GM23338 (cell line): ENCODE results near the gene THRB. TPM values are rescaled to one million over a fixed set of nuclear protein-coding genes. Genes with fewer than 3 reads are reported as not detected.

Source experiments
- ATAC-seq: fragments of 200-7000 bp; cut with Tn5 transposase; 3 replicates; pipeline ENCODE4 v1.9.1; 2020
- DNase-seq: peaks from one replicate; pipeline ENCODE4 v3.0.0-alpha.2; 2015; ENCODE audit warnings: low spot score
- H2AFZ ChIP-seq: fragments of 200-600 bp; sonication (generic); 2 replicates; pipeline ENCODE4 v1.8.0; 2016; ENCODE audit warnings: antibody characterized with exemption, mild to moderate bottlenecking, moderate library complexity
- H3F3A ChIP-seq: fragments of 200-600 bp; sonication (generic); replicated peaks from 2 replicates; pipeline ENCODE4 v1.8.0; 2017; ENCODE audit warnings: antibody characterized with exemption, mixed run types, low read depth
- H3K27ac ChIP-seq: fragments of 200-600 bp; sonication (generic); 2 replicates; pipeline ENCODE4 v1.6.1; 2016; ENCODE audit warnings: low read depth
- H3K27me3 ChIP-seq: fragments of 200-600 bp; sonication (generic); 2 replicates; pipeline ENCODE4 v1.8.0; 2016; ENCODE audit warnings: mild to moderate bottlenecking, mixed run types, moderate library complexity; ENCODE audit not compliant: insufficient read depth
- H3K36me3 ChIP-seq: fragments of 200-600 bp; sonication (generic); 2 replicates; pipeline ENCODE4 v1.8.0; 2016; ENCODE audit warnings: mild to moderate bottlenecking; ENCODE audit not compliant: insufficient read depth
- H3K4me1 ChIP-seq: fragments of 200-600 bp; sonication (generic); 2 replicates; pipeline ENCODE4 v1.8.0; 2016; ENCODE audit warnings: mild to moderate bottlenecking, moderate library complexity; ENCODE audit not compliant: insufficient read depth
- H3K4me2 ChIP-seq: fragments of 200-600 bp; sonication (generic); 2 replicates; pipeline ENCODE4 v1.7.1; 2017; ENCODE audit warnings: mixed run types
- H3K4me3 ChIP-seq: fragments of 200-600 bp; sonication (generic); 2 replicates; pipeline ENCODE4 v1.6.1; 2016; ENCODE audit warnings: mixed run types
- H3K79me2 ChIP-seq: fragments of 200-600 bp; sonication (generic); replicated peaks from 2 replicates; pipeline ENCODE4 v1.8.0; 2017; ENCODE audit warnings: mild to moderate bottlenecking; ENCODE audit not compliant: insufficient read depth
- H3K9me2 ChIP-seq: fragments of 200-600 bp; sonication (generic); 2 replicates; pipeline ENCODE4 v1.8.0; 2017; ENCODE audit not compliant: insufficient read depth
- H4K20me1 ChIP-seq: fragments of 200-600 bp; sonication (generic); replicated peaks from 2 replicates; pipeline ENCODE4 v1.8.0; 2017; ENCODE audit warnings: mild to moderate bottlenecking; ENCODE audit not compliant: insufficient read depth
- H3K27ac Mint-ChIP-seq: 2 replicates; pipeline ENCODE4 v1.8.0; 2020; ENCODE audit warnings: inconsistent platforms, mild to moderate bottlenecking, moderate library complexity, mixed read lengths
- H3K27me3 Mint-ChIP-seq: 3 replicates; pipeline ENCODE4 v1.8.0; 2022; ENCODE audit warnings: low read depth, mild to moderate bottlenecking, moderate library complexity, mixed read lengths, inconsistent platforms; ENCODE audit not compliant: insufficient read depth, poor library complexity
- H3K36me3 Mint-ChIP-seq: 3 replicates; pipeline ENCODE4 v1.8.0; 2021; ENCODE audit warnings: low read depth, mild to moderate bottlenecking, inconsistent platforms, moderate library complexity, mixed read lengths
- H3K4me1 Mint-ChIP-seq: 3 replicates; pipeline ENCODE4 v1.8.0; 2020; ENCODE audit warnings: mild to moderate bottlenecking, inconsistent platforms, mixed read lengths
- H3K4me3 Mint-ChIP-seq: 3 replicates; pipeline ENCODE4 v1.8.0; 2021; ENCODE audit warnings: moderate library complexity, mild to moderate bottlenecking, inconsistent platforms, mixed read lengths
- H3K9me3 Mint-ChIP-seq: 3 replicates; pipeline ENCODE4 v1.8.0; 2020; ENCODE audit warnings: moderate library complexity, mild to moderate bottlenecking, inconsistent platforms, mixed read lengths
- CREB1 ChIP-seq: fragments of 250-450 bp; sonication (Bioruptor Pico); IDR thresholded peaks from 2 replicates; pipeline ENCODE4 v1.5.0; 2020; ENCODE audit warnings: low read depth, mild to moderate bottlenecking, moderate library complexity
- EZH2 ChIP-seq: fragments of 200-600 bp; sonication (generic); IDR thresholded peaks from one replicate; pipeline ENCODE4 v1.8.0; 2017; ENCODE audit warnings: antibody characterized with exemption, mild to moderate bottlenecking, low read depth; ENCODE audit not compliant: unreplicated experiment
- NANOG ChIP-seq: IDR thresholded peaks from 2 replicates; pipeline ENCODE4 v1.6.1; 2016; ENCODE audit warnings: antibody characterized with exemption, borderline replicate concordance
- ZNF114 ChIP-seq: fragments of 250-450 bp; sonication (Bioruptor Pico); IDR thresholded peaks from 2 replicates; pipeline ENCODE4 v1.5.0; 2020; ENCODE audit warnings: mild to moderate bottlenecking, moderate library complexity
- ZNF331 ChIP-seq: fragments of 250-450 bp; sonication (Bioruptor Pico); IDR thresholded peaks from 2 replicates; pipeline ENCODE4 v1.5.0; 2020; ENCODE audit warnings: low read depth, mild to moderate bottlenecking, moderate library complexity
- ZNF462 ChIP-seq: fragments of 250-450 bp; sonication (Bioruptor Pico); IDR thresholded peaks from 2 replicates; pipeline ENCODE4 v1.5.0; 2020; ENCODE audit warnings: mild to moderate bottlenecking, moderate library complexity
- polyA plus RNA-seq: library from polyadenylated mRNA; unstranded; fragments of >200 nt; fragmentation: Nextera tagmentation; extraction: Ambion mirVana; gene quantifications from 2 replicates; pipeline ENCODE4 v1.2.1, GENCODE V29; 2016
- total RNA-seq: library from RNA; depleted of rRNA; stranded (reverse); fragments of >200 nt; shearing (Covaris generic); gene quantifications from 2 replicates; pipeline ENCODE4 v1.2.3, GENCODE V29; 2014
- TF ChIP-seq, protein P1 (sequence below): IDR thresholded peaks from 2 replicates; pipeline ENCODE4 v1.6.1; 2016; ENCODE audit warnings: antibody characterized with exemption
- TF ChIP-seq, protein P2 (sequence below): IDR thresholded peaks from one replicate; pipeline ENCODE4 v1.6.1; 2018; ENCODE audit warnings: antibody characterized with exemption; ENCODE audit not compliant: unreplicated experiment

Gene THRB
- total and polyA plus RNA-seq, 2 experiments from 2014 or later = 1.7 to 3.2 TPM

DNA sequence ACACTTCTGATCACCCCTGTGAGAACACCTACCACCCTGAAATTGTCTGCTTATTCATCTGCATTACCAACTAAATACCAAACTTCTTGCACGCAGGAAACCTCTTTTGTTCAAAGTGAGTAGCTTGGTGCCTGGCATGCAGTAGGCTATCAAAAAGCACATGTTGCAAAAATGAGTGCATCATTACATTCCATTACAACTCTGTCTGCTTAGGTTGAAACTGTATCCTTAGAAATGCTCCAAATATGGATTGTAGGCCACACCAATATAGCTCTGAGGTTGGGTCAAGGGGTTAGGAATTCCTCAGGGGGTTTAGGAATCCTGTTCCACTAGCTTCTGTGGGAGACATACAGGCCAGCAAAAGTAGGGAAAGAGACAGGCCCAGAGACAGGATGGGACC is 107.2 kb downstream of the THRB start:
- no peaks in the 10 kb centered on the region for H3K36me3 ChIP-seq
- ATAC-seq (no peak), DNase-seq (no peak)
- H3K4me3 Mint-ChIP-seq = no peak overlapping the region
- no peak overlapping the region for H3K4me2 ChIP-seq
- no peak overlapping the region for H3K4me3 ChIP-seq
- H3K27me3 Mint-ChIP-seq = no peaks in the 10 kb centered on the region
- no peak overlapping the region for H3K27ac Mint-ChIP-seq
- no peak overlapping the region for H3K27ac ChIP-seq
- H3K4me1 Mint-ChIP-seq = peaks cover 6% of the 10 kb centered on the region; the same call in 2 of the 3 replicates
- H3K36me3 Mint-ChIP-seq = no peaks in the 10 kb centered on the region
- no peaks in the 10 kb centered on the region for H3F3A ChIP-seq
- no peaks in the 10 kb centered on the region for H3K9me3 Mint-ChIP-seq
- no peaks in the 10 kb centered on the region for H4K20me1 ChIP-seq
- no peaks in the 10 kb centered on the region for H3K9me2 ChIP-seq
- H3K4me1 ChIP-seq = peaks cover 13% of the 10 kb centered on the region
- H3K27me3 ChIP-seq = no peaks in the 10 kb centered on the region
- H3K79me2 ChIP-seq = no peaks in the 10 kb centered on the region
- no peak for TF ChIP-seq NANOG
- TF ChIP-seq, protein P1, sequence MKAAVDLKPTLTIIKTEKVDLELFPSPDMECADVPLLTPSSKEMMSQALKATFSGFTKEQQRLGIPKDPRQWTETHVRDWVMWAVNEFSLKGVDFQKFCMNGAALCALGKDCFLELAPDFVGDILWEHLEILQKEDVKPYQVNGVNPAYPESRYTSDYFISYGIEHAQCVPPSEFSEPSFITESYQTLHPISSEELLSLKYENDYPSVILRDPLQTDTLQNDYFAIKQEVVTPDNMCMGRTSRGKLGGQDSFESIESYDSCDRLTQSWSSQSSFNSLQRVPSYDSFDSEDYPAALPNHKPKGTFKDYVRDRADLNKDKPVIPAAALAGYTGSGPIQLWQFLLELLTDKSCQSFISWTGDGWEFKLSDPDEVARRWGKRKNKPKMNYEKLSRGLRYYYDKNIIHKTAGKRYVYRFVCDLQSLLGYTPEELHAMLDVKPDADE = no peak
- TF ChIP-seq, protein P2, sequence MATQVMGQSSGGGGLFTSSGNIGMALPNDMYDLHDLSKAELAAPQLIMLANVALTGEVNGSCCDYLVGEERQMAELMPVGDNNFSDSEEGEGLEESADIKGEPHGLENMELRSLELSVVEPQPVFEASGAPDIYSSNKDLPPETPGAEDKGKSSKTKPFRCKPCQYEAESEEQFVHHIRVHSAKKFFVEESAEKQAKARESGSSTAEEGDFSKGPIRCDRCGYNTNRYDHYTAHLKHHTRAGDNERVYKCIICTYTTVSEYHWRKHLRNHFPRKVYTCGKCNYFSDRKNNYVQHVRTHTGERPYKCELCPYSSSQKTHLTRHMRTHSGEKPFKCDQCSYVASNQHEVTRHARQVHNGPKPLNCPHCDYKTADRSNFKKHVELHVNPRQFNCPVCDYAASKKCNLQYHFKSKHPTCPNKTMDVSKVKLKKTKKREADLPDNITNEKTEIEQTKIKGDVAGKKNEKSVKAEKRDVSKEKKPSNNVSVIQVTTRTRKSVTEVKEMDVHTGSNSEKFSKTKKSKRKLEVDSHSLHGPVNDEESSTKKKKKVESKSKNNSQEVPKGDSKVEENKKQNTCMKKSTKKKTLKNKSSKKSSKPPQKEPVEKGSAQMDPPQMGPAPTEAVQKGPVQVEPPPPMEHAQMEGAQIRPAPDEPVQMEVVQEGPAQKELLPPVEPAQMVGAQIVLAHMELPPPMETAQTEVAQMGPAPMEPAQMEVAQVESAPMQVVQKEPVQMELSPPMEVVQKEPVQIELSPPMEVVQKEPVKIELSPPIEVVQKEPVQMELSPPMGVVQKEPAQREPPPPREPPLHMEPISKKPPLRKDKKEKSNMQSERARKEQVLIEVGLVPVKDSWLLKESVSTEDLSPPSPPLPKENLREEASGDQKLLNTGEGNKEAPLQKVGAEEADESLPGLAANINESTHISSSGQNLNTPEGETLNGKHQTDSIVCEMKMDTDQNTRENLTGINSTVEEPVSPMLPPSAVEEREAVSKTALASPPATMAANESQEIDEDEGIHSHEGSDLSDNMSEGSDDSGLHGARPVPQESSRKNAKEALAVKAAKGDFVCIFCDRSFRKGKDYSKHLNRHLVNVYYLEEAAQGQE = no peak
- no peak for TF ChIP-seq ZNF114
- TF ChIP-seq CREB1 = no peak
- TF ChIP-seq EZH2 = no peak
- H2AFZ ChIP-seq = no peak overlapping the region

- Histone ChIP-seq H3K36me3 (no peaks in the 10 kb centered on the region), H3K79me2 (no peaks in the 10 kb centered on the region), H3K4me1 (peaks cover 13% of the 10 kb centered on the region), H3K4me3 (no peak overlapping the region), H3K27me3 (no peaks in the 10 kb centered on the region), H2AFZ (no peak overlapping the region), H3K9me2 (no peaks in the 10 kb centered on the region), H4K20me1 (no peaks in the 10 kb centered on the region), H3F3A (no peaks in the 10 kb centered on the region), H3K4me2 (no peak overlapping the region), H3K27ac (no peak overlapping the region)
- no peaks in the 10 kb centered on the region for H3K27me3 Mint-ChIP-seq
- no peak overlapping the region for H3K4me3 Mint-ChIP-seq
- no peaks in the 10 kb centered on the region for H3K36me3 Mint-ChIP-seq
- no peak for ATAC-seq
- no peak overlapping the region for H3K27ac Mint-ChIP-seq
- H3K9me3 Mint-ChIP-seq = no peaks in the 10 kb centered on the region
- peaks cover 6% of the 10 kb centered on the region; the same call in 2 of the 3 replicates for H3K4me1 Mint-ChIP-seq
- DNase-seq = no peak
- no peak for TF ChIP-seq EZH2
- TF ChIP-seq, protein P1 = no peak
- TF ChIP-seq ZNF462 (CRISPR knock-in tag) = no peak
- no peak for TF ChIP-seq NANOG
- TF ChIP-seq ZNF114 = no peak
- TF ChIP-seq ZNF331 (CRISPR knock-in tag) = no peak
Measured at GRCh38 chr3:24387000-24387399, 107.7 kb downstream of the THRB start.
